T-helper 1 cell treated with Interleukin-12 subunit alpha and Interleukin-12 subunit beta and Interleukin-4 antibody, amounts not matched to agents 30 μg/mL and 1 μg/mL, for 36 hours (primary cell): ENCODE measurements around the gene HCN2.

Experiments
- H3K27ac Mint-ChIP-seq: one replicate; pipeline ENCODE4 v1.8.0; 2021; ENCODE audit warnings: mild to moderate bottlenecking, mixed read lengths
- H3K27me3 Mint-ChIP-seq: one replicate; pipeline ENCODE4 v1.8.0; 2021; ENCODE audit warnings: low read depth, mixed read lengths
- H3K36me3 Mint-ChIP-seq: one replicate; pipeline ENCODE4 v1.8.0; 2021; ENCODE audit warnings: low read depth, mixed read lengths
- H3K4me1 Mint-ChIP-seq: one replicate; pipeline ENCODE4 v1.8.0; 2021; ENCODE audit warnings: low read depth, mixed read lengths
- H3K4me3 Mint-ChIP-seq: one replicate; pipeline ENCODE4 v1.8.0; 2021; ENCODE audit warnings: mild to moderate bottlenecking, moderate library complexity, mixed read lengths
- H3K9me3 Mint-ChIP-seq: one replicate; pipeline ENCODE4 v1.8.0; 2021; ENCODE audit warnings: mixed read lengths

The HCN2 gene

GRCh38 chr19:588741-589692 lies 664 bp upstream of the HCN2 start:
- no peaks in the 10 kb centered on the region for H3K36me3 Mint-ChIP-seq
- no peaks in the 10 kb centered on the region for H3K9me3 Mint-ChIP-seq
- no peak overlapping the region for H3K4me3 Mint-ChIP-seq
- peaks cover 25% of the 10 kb centered on the region for H3K27me3 Mint-ChIP-seq
- peaks cover 2% of the 10 kb centered on the region for H3K4me1 Mint-ChIP-seq
- H3K27ac Mint-ChIP-seq, result no peak overlapping the region

GRCh38 chr19:590396-590745 lies 690 bp downstream of the HCN2 start:
- H3K27me3 Mint-ChIP-seq, result peaks cover 25% of the 10 kb centered on the region
- peak overlapping the region; percentile 44 for H3K4me3 Mint-ChIP-seq
- peaks cover 2% of the 10 kb centered on the region for H3K4me1 Mint-ChIP-seq
- no peak overlapping the region for H3K27ac Mint-ChIP-seq
- H3K36me3 Mint-ChIP-seq, result no peaks in the 10 kb centered on the region
- no peaks in the 10 kb centered on the region for H3K9me3 Mint-ChIP-seq

- H3K27ac Mint-ChIP-seq, result no peak overlapping the region
- no peaks in the 10 kb centered on the region for H3K9me3 Mint-ChIP-seq
- H3K36me3 Mint-ChIP-seq, result no peaks in the 10 kb centered on the region
- no peak overlapping the region for H3K4me3 Mint-ChIP-seq
- peaks cover 2% of the 10 kb centered on the region for H3K4me1 Mint-ChIP-seq
- peaks cover 25% of the 10 kb centered on the region for H3K27me3 Mint-ChIP-seq
Observed at GRCh38 chr19:590750-591098, 1.0 kb downstream of the HCN2 start.

GRCh38 chr19:591099-591958 lies 1.6 kb downstream of the HCN2 start:
- Mint-ChIP-seq H3K4me3 (no peak overlapping the region), H3K9me3 (no peaks in the 10 kb centered on the region), H3K36me3 (no peaks in the 10 kb centered on the region), H3K27ac (no peak overlapping the region), H3K27me3 (peaks cover 25% of the 10 kb centered on the region), H3K4me1 (peaks cover 2% of the 10 kb centered on the region)

- Mint-ChIP-seq H3K36me3 (no peaks in the 10 kb centered on the region), H3K4me1 (peaks cover 2% of the 10 kb centered on the region), H3K27me3 (peaks cover 25% of the 10 kb centered on the region), H3K27ac (no peak overlapping the region), H3K9me3 (no peaks in the 10 kb centered on the region), H3K4me3 (no peak overlapping the region)
Observed at GRCh38 chr19:592101-592500, 2.4 kb downstream of the HCN2 start.

- no peak overlapping the region for H3K4me3 Mint-ChIP-seq
- no peaks in the 10 kb centered on the region for H3K36me3 Mint-ChIP-seq
- H3K27ac Mint-ChIP-seq, result no peak overlapping the region
- H3K9me3 Mint-ChIP-seq, result no peaks in the 10 kb centered on the region
- peaks cover 22% of the 10 kb centered on the region for H3K27me3 Mint-ChIP-seq
- peaks cover under 1% of the 10 kb centered on the region for H3K4me1 Mint-ChIP-seq
Observed at GRCh38 chr19:593055-593454, 3.4 kb downstream of the HCN2 start.

- H3K27ac Mint-ChIP-seq, result no peak overlapping the region
- H3K27me3 Mint-ChIP-seq, result peaks cover 19% of the 10 kb centered on the region
- no peaks in the 10 kb centered on the region for H3K4me1 Mint-ChIP-seq
- H3K4me3 Mint-ChIP-seq, result no peak overlapping the region
- H3K9me3 Mint-ChIP-seq, result no peaks in the 10 kb centered on the region
- no peaks in the 10 kb centered on the region for H3K36me3 Mint-ChIP-seq
Observed at GRCh38 chr19:593505-593904, 3.8 kb downstream of the HCN2 start.

GRCh38 chr19:594265-594870 lies 4.7 kb downstream of the HCN2 start:
- Mint-ChIP-seq H3K4me3 (no peak overlapping the region), H3K36me3 (no peaks in the 10 kb centered on the region), H3K4me1 (no peaks in the 10 kb centered on the region), H3K27ac (no peak overlapping the region), H3K27me3 (peaks cover 11% of the 10 kb centered on the region), H3K9me3 (no peaks in the 10 kb centered on the region)

GRCh38 chr19:595326-596262 lies 5.9 kb downstream of the HCN2 start:
- peaks cover 11% of the 10 kb centered on the region for H3K27me3 Mint-ChIP-seq
- H3K9me3 Mint-ChIP-seq, result no peaks in the 10 kb centered on the region
- no peaks in the 10 kb centered on the region for H3K4me1 Mint-ChIP-seq
- H3K36me3 Mint-ChIP-seq, result no peaks in the 10 kb centered on the region
- no peak overlapping the region for H3K27ac Mint-ChIP-seq
- no peak overlapping the region for H3K4me3 Mint-ChIP-seq

- no peaks in the 10 kb centered on the region for H3K9me3 Mint-ChIP-seq
- peaks cover 9% of the 10 kb centered on the region for H3K27me3 Mint-ChIP-seq
- H3K27ac Mint-ChIP-seq, result no peak overlapping the region
- H3K36me3 Mint-ChIP-seq, result no peaks in the 10 kb centered on the region
- H3K4me1 Mint-ChIP-seq, result no peaks in the 10 kb centered on the region
- no peak overlapping the region for H3K4me3 Mint-ChIP-seq
Observed at GRCh38 chr19:596263-596655, 6.6 kb downstream of the HCN2 start.

- Mint-ChIP-seq H3K4me3 (no peak overlapping the region), H3K4me1 (no peaks in the 10 kb centered on the region), H3K27me3 (peaks cover 7% of the 10 kb centered on the region), H3K9me3 (no peaks in the 10 kb centered on the region), H3K36me3 (no peaks in the 10 kb centered on the region), H3K27ac (no peak overlapping the region)
Observed at GRCh38 chr19:597406-598315, 8.0 kb downstream of the HCN2 start.

GRCh38 chr19:601310-601709 lies 11.6 kb downstream of the HCN2 start:
- H3K4me3 Mint-ChIP-seq, result no peak overlapping the region
- no peaks in the 10 kb centered on the region for H3K9me3 Mint-ChIP-seq
- H3K4me1 Mint-ChIP-seq, result no peaks in the 10 kb centered on the region
- H3K27ac Mint-ChIP-seq, result no peak overlapping the region
- no peaks in the 10 kb centered on the region for H3K27me3 Mint-ChIP-seq
- H3K36me3 Mint-ChIP-seq, result no peaks in the 10 kb centered on the region

GRCh38 chr19:601790-602189 lies 12.1 kb downstream of the HCN2 start:
- no peak overlapping the region for H3K4me3 Mint-ChIP-seq
- no peaks in the 10 kb centered on the region for H3K36me3 Mint-ChIP-seq
- no peaks in the 10 kb centered on the region for H3K27me3 Mint-ChIP-seq
- H3K27ac Mint-ChIP-seq, result no peak overlapping the region
- no peaks in the 10 kb centered on the region for H3K4me1 Mint-ChIP-seq
- H3K9me3 Mint-ChIP-seq, result no peaks in the 10 kb centered on the region
